Measurements from ENCODE around the gene TMC2.

The TMC2 gene

DNA sequence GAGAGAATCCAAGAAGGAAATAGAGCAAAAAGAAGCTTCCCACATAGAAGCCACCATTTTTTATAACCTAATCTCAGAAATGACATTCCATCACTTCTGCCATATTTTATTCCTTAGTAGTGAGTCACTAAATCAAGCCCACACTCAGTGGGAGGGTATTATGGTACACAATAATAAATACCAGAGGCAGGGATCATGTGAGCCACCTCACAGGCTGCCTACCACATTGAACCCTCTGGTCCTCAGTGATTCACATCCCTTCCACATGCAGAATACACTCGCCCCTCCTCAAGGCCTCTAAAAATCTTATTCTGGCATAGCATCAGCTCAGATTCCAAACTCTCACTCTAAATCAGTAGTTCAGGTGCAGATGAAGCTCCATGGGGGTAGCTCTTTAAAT, 49.4 kb downstream of the TMC2 start:
- TF ChIP-seq, protein P1, sequence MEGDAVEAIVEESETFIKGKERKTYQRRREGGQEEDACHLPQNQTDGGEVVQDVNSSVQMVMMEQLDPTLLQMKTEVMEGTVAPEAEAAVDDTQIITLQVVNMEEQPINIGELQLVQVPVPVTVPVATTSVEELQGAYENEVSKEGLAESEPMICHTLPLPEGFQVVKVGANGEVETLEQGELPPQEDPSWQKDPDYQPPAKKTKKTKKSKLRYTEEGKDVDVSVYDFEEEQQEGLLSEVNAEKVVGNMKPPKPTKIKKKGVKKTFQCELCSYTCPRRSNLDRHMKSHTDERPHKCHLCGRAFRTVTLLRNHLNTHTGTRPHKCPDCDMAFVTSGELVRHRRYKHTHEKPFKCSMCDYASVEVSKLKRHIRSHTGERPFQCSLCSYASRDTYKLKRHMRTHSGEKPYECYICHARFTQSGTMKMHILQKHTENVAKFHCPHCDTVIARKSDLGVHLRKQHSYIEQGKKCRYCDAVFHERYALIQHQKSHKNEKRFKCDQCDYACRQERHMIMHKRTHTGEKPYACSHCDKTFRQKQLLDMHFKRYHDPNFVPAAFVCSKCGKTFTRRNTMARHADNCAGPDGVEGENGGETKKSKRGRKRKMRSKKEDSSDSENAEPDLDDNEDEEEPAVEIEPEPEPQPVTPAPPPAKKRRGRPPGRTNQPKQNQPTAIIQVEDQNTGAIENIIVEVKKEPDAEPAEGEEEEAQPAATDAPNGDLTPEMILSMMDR (IDR thresholded peaks at IDR 0.05; ENCODE audit: low read length, missing control alignments), result no peak
- H3K4me3 ChIP-seq (replicated peaks; ENCODE audit: low read depth, low read length), result no peak overlapping the region
- DNase-seq (ENCODE audit: low read depth), result peak; percentile 53

DNA sequence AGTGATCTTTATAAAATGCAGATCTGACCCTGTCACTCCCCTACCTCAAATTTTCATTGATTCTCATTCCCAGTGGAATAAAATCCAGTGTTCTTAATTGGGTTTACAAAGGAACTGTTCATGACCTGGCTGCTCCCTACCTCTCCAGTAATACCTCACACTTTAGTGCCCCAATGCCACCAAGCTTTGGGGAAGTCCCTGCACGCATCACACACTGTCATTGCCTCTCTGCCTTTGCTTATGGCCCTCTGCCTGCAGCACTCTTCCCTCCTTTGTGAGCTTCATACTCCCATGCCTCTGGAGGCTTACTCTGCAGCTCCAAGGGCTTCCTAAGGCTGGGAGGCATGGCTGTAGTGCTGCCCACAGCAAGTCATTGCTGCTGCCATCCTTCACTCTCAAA, 57.4 kb downstream of the TMC2 start:
- DNase-seq (ENCODE audit: low read depth), result no peak
- TF ChIP-seq, protein P1 (IDR thresholded peaks at IDR 0.05; ENCODE audit: low read length, missing control alignments), result no peak
- no peak overlapping the region for H3K4me3 ChIP-seq (replicated peaks; ENCODE audit: low read depth, low read length)

DNA sequence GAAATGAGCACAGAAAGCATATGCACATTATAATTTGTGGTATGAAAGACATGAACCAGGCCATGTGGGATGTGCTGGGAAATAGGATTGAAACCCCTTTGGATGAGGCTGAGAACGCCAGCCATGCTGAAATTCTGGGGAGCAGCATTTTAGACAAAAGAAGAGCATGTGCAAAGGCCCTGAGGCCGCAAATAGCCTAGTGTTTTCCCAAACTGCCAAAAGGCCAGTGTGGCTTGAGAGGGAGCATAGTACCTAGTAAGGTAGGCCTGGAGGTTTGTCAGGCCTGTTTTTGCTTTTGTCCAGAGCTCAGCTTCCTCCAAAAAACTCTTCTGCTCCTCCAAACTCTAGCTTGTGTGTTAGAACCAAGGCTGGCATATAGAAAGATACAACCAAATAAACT, 58.7 kb downstream of the TMC2 start:
- H3K4me3 ChIP-seq (replicated peaks; ENCODE audit: low read depth, low read length), result no peak overlapping the region
- no peak for DNase-seq (ENCODE audit: low read depth)
- TF ChIP-seq, protein P1 (IDR thresholded peaks at IDR 0.05; ENCODE audit: low read length, missing control alignments), result no peak

DNA sequence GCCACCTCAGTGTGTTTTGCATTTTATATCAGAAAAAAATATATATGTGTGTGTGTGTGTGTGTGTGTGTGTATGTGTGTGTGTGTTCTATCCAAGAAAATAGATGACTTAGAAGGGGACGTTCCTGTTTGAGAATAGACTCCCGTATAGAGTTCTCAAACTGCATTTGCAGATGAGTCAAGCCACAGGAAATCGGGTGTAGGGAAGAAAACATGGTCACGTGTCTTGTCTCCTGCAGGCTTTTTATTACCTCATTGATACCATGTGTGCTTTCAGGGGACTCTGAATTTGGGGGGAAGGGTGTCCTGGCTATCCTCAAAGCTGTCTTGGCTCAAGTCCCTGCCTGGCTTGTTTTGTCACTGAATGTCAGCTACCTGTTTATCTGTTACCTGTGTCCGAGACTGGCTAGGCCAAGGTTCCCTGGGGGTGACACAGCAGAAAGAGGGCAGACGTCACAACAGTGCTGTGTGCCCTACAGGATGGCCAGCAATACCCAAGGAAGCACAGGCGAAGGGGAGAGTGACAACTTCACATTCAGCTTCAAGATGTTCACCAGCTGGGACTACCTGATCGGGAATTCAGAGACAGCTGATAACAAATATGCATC, 60.4 kb downstream of the TMC2 start:
- TF ChIP-seq, protein P1 (IDR thresholded peaks at IDR 0.05; ENCODE audit: low read length, missing control alignments), result no peak
- DNase-seq (ENCODE audit: low read depth), result peak; percentile 29
- no peak overlapping the region for H3K4me3 ChIP-seq (replicated peaks; ENCODE audit: low read depth, low read length)

DNA sequence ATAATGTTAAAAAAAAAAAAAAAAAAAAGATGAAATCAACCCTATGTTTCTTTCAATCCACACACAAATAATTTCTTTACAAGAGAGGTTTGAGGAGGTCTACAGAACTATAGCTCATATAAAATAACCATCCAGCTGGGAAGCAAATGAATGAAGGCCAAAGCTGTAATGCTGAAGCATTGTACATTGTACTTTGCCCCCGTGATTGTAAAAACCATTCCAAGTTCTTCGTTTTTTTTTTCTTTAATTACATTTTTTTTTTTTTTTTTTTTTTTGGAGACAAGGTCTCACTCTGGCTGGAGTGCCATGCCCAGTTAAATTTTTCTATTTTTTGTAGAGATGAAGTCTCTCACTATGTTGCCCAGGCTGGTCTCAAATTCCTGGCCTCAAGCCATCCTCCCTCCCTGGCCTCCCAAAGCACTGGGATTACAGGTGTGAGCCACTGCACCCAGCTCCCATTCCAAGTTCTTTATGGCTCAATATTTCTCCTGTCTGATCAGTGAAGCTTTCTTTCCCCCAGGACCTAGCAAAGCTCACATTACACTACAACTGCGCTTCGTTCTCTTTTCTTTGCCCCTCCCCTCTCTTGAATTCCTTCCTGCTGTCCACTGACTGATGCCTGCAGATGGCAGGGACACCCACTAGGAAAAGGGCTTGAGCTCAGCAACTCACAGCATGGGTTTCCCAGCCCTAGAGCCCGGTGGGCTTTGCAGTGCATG, 63.1 kb downstream of the TMC2 start:
- TF ChIP-seq, protein P1 (IDR thresholded peaks at IDR 0.05; ENCODE audit: low read length, missing control alignments), result no peak
- DNase-seq (ENCODE audit: low read depth), result no peak
- no peak overlapping the region for H3K4me3 ChIP-seq (replicated peaks; ENCODE audit: low read depth, low read length)

DNA sequence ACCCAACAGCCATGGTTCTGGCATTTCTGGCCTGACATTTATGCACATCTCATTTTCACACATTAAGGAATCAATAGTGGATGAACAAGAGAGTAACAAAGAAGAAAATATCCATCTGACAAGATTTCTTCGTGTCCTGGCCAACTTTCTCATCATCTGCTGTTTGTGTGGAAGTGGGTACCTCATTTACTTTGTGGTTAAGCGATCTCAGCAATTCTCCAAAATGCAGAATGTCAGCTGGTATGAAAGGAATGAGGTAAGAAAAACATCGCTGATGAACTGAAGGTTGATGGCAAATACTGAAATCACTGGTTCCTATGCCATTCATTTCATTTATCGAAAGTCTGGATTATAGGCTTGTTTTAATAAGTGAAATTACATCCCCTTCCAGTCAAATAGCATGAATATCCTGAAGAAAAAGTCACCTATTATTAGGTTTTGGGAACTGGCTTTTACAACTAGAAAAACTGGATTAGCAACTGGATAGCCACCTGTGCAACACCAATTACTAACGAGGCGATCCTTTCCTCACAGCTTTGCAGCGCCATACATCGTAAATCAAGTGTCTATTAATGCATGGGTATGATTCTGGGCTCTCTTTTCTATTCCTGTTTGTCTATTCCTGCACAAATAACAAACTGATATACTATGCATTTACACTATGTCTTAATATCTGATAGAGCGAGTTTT, 65.8 kb downstream of the TMC2 start:
- no peak overlapping the region for H3K4me3 ChIP-seq (replicated peaks; ENCODE audit: low read depth, low read length)
- TF ChIP-seq, protein P1 (IDR thresholded peaks at IDR 0.05; ENCODE audit: low read length, missing control alignments), result no peak
- no peak for DNase-seq (ENCODE audit: low read depth)

Measured in fibroblast of pulmonary artery (primary cell).